Measurements from ENCODE around the gene RCCD1.

DNA sequence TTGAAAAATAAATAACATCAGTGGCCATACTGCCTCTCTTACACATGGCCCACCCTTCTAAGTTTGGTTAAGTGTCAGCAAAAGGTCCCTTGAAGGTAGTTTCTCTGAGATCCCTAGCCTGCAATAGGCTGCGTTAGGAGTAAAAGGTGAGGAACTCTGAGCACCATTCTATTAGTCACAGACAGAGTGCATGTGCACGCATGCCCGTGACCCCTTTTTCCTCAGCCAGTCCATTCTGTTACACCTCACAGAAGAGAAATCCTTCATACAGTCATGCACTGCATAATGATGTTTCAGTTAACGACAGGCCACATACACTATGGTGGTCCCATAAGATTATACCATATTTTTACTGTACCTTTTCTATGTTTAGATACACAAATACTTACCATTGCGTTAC lies 12.5 kb downstream of the RCCD1 start:
- TF ChIP-seq ZNF138 (CRISPR knock-in tag; conservative IDR thresholded peaks at IDR 0.05) (no peak), NR3C1 (CRISPR knock-in tag; conservative IDR thresholded peaks at IDR 0.05; ENCODE audit: low read depth) (no peak), FOXJ3 (CRISPR knock-in tag; IDR thresholded peaks at IDR 0.05; ENCODE audit: borderline replicate concordance) (no peak), HMGXB4 (CRISPR knock-in tag; IDR thresholded peaks at IDR 0.05) (no peak), RORB (CRISPR knock-in tag; IDR thresholded peaks at IDR 0.05) (no peak), NFE2L1 (CRISPR knock-in tag; IDR thresholded peaks at IDR 0.05) (no peak)
- TF ChIP-seq, protein P1, sequence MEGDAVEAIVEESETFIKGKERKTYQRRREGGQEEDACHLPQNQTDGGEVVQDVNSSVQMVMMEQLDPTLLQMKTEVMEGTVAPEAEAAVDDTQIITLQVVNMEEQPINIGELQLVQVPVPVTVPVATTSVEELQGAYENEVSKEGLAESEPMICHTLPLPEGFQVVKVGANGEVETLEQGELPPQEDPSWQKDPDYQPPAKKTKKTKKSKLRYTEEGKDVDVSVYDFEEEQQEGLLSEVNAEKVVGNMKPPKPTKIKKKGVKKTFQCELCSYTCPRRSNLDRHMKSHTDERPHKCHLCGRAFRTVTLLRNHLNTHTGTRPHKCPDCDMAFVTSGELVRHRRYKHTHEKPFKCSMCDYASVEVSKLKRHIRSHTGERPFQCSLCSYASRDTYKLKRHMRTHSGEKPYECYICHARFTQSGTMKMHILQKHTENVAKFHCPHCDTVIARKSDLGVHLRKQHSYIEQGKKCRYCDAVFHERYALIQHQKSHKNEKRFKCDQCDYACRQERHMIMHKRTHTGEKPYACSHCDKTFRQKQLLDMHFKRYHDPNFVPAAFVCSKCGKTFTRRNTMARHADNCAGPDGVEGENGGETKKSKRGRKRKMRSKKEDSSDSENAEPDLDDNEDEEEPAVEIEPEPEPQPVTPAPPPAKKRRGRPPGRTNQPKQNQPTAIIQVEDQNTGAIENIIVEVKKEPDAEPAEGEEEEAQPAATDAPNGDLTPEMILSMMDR (IDR thresholded peaks at IDR 0.05): no peak

Data from WTC11 (cell line).